ENCODE measurements around the gene NUP98.

NUP98 gene

GRCh38 chr11:3638513-3638912 is 158.8 kb downstream of the NUP98 start:
- TF ChIP-seq, protein P1, sequence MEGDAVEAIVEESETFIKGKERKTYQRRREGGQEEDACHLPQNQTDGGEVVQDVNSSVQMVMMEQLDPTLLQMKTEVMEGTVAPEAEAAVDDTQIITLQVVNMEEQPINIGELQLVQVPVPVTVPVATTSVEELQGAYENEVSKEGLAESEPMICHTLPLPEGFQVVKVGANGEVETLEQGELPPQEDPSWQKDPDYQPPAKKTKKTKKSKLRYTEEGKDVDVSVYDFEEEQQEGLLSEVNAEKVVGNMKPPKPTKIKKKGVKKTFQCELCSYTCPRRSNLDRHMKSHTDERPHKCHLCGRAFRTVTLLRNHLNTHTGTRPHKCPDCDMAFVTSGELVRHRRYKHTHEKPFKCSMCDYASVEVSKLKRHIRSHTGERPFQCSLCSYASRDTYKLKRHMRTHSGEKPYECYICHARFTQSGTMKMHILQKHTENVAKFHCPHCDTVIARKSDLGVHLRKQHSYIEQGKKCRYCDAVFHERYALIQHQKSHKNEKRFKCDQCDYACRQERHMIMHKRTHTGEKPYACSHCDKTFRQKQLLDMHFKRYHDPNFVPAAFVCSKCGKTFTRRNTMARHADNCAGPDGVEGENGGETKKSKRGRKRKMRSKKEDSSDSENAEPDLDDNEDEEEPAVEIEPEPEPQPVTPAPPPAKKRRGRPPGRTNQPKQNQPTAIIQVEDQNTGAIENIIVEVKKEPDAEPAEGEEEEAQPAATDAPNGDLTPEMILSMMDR (IDR thresholded peaks at IDR 0.05; ENCODE audit: low read depth, low read length): no peak
- H3K4me3 ChIP-seq (ENCODE audit: low read depth, low read length): no peak overlapping the region

DNA sequence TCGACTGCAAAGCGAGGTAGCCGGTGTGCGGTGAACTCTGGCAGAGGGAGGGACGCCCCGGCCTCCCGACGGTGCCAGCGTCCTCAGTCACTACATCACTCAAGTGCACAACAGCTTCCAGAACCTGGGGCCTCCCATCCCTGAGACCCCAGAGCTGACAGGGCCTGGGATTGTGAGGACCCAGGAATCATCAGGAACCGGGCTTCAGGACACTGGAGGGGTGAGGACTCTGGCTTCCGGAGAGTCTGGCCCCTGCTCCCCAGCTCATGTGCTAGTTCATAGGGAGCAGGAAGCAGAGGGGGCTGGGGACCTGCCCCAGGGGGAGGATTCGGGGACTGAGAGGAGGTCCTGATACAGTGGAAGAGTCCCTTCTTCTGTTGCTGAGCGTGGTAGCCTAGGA is 160.2 kb downstream of the NUP98 start:
- H3K4me3 ChIP-seq (ENCODE audit: low read depth, low read length): no peak overlapping the region
- TF ChIP-seq, protein P1 (IDR thresholded peaks at IDR 0.05; ENCODE audit: low read depth, low read length): no peak

GRCh38 chr11:3635641-3636375 is 161.5 kb downstream of the NUP98 start:
- TF ChIP-seq, protein P1 (IDR thresholded peaks at IDR 0.05; ENCODE audit: low read depth, low read length): no peak

GRCh38 chr11:3632070-3632660 is 165.2 kb downstream of the NUP98 start:
- no peak overlapping the region for H3K4me3 ChIP-seq (ENCODE audit: low read depth, low read length)
- TF ChIP-seq, protein P1 (IDR thresholded peaks at IDR 0.05; ENCODE audit: low read depth, low read length): no peak

More at GRCh38 chr11:3635641-3636375, 161.5 kb downstream of the NUP98 start:
- no peak overlapping the region for H3K4me3 ChIP-seq (ENCODE audit: low read depth, low read length)

DNA sequence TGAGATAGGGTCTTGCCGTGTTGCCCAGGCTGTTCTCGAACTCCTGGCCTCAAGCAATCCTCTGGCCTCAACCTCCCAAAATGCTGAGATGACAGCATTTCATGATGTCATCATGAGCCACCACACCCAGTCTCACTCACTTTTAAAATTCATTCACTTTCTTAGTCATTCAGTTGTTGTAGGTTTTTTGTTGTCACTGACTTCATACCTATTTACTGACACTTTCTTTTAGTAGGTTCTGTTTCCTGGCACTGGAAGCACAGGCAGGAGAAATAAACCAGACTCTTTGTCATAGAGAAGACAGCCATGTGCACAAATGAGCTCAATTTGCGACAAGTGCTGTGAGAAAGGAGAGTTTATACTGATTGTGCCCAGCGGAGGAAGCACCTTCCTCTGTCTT is 166.0 kb downstream of the NUP98 start:
- H3K4me3 ChIP-seq (ENCODE audit: low read depth, low read length): no peak overlapping the region
- TF ChIP-seq, protein P1 (IDR thresholded peaks at IDR 0.05; ENCODE audit: low read depth, low read length): no peak

- no peak overlapping the region for H3K4me3 ChIP-seq (ENCODE audit: low read depth, low read length)
- TF ChIP-seq, protein P1 (IDR thresholded peaks at IDR 0.05; ENCODE audit: low read depth, low read length): no peak
These were observed 170.1 kb downstream of the NUP98 start for GRCh38 chr11:3627291-3627690.

DNA sequence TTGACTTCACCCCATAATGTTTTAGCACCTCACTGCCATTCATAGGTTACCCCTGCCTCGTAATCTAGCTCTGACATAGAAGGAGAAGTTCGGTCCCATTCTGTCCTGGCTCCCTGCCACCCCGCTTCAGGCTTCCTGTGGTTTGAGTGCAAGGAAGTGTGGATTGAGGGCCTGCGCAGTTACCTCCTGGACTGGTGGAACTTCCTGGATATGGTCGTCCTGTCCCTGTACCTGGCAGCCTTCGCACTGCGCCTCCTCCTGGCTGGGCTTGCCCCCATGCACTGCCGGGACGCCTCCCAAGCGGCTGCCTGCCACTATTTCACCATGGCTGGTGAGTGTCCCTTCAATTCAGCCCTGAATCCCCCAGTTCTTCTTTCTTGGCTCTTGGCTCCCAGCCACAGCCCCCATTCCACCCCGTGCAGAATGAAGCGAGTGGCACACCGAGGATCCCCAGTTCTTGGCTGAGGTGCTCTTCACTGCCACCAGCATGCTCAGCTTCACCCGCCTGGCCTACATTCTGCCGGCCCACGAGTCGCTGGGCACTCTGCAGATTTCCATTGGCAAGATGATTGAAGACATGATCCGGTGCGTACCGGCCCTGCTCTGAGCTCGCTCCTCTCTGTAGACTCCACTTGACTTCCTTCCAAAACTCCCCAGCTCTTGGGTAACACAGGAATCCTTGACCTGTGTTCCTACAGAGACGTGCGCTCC is 170.9 kb downstream of the NUP98 start:
- no peak overlapping the region for H3K4me3 ChIP-seq (ENCODE audit: low read depth, low read length)
- TF ChIP-seq, protein P1 (IDR thresholded peaks at IDR 0.05; ENCODE audit: low read depth, low read length): no peak

Measured in WI38 (cell line).